LNCaP clone FGC (cell line): ENCODE data around the gene CARD10.
"Not testable (repeated sequence)": the region's sequence is repeated elsewhere in the genome, so short reads cannot be mapped to it uniquely, and the experiment has no call there.

Experiments
- DNase-seq: peaks from one replicate; pipeline ENCODE4 v3.0.0-alpha.2; 2011; ENCODE audit warnings: low read depth
- H3K4me3 ChIP-seq: 2 replicates; pipeline ENCODE4 v1.5.1; 2011; ENCODE audit warnings: mild to moderate bottlenecking, low read depth, low read length, control low read depth
- TF ChIP-seq, protein P1 (sequence below): IDR thresholded peaks from 2 replicates; pipeline ENCODE4 v1.5.1; 2012; ENCODE audit warnings: mild to moderate bottlenecking; ENCODE audit not compliant: control insufficient read depth, insufficient read depth; ENCODE audit errors: extremely low read depth

Gene CARD10

DNA sequence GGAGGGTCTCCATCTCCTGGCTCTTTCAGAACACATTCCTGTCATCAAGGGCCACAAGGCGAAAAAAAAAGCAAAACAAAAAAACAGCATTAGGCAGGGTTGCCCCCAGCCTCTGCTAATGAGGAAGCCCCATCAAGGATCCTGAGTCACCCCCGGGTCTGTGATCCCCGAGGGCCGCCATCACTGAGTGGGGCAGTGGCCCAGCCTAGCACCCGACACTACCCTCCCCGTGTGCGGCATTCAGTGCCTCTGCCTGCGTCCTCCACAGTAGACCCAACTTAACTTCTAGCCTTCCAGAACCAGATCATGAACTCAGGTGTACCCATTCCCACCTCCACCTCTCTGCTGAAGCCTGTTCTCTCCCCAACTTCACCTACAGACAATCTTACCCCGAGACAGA is 34.5 kb upstream of the CARD10 start:
- no peak overlapping the region for H3K4me3 ChIP-seq
- DNase-seq, result no peak
- TF ChIP-seq, protein P1, sequence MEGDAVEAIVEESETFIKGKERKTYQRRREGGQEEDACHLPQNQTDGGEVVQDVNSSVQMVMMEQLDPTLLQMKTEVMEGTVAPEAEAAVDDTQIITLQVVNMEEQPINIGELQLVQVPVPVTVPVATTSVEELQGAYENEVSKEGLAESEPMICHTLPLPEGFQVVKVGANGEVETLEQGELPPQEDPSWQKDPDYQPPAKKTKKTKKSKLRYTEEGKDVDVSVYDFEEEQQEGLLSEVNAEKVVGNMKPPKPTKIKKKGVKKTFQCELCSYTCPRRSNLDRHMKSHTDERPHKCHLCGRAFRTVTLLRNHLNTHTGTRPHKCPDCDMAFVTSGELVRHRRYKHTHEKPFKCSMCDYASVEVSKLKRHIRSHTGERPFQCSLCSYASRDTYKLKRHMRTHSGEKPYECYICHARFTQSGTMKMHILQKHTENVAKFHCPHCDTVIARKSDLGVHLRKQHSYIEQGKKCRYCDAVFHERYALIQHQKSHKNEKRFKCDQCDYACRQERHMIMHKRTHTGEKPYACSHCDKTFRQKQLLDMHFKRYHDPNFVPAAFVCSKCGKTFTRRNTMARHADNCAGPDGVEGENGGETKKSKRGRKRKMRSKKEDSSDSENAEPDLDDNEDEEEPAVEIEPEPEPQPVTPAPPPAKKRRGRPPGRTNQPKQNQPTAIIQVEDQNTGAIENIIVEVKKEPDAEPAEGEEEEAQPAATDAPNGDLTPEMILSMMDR, result no peak

DNA sequence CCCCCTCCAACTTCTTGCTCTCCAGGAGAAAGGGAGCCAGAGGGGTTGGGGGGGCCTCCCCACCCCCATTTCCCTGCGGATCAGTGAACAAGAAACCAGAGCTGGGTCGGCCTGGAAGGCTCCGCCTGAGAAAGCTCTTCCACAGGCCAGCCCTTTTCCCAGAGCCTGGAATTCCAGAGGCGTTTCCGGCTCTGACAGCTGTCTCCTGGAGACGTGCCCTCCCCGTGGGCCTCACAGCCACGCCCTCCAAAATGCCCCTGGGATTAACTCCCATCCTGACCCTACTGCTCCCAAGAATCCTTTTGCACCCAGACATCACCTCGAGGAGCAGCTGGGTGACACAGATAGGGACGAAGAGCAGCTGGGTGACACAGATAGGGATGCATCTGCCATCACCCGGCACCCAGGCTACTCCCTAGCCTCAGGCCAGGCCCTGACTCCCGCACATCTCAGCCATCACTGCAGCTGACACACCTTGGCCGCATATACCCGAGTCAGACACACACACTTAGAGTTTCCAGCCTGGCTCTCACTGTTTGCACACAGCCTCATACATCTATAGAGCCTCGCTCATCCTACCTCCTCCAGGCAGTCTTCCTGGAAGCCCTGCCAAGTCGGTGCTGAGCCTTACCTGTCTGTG is 33.4 kb upstream of the CARD10 start:
- TF ChIP-seq, protein P1, result no peak

DNA sequence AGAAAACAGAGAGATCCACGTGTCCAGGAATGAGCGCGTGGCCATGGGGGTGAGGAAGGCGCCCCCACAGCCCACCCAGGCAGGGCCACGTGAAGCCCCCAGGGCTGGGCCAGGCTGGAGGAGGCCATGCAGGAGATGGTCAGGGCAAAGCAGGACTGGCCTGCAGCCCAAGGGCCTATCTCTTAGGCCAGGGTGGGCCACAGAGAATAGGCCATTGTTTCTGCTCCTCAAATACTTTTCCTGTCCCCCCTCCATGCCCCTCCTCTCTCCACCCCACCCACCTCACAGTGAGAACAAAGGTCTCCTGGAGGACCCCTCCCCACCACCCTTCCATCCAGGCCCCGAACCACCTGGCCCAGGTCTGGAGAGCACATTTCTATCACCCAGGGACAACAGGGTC is 32.8 kb upstream of the CARD10 start:
- TF ChIP-seq, protein P1, result no peak
- no peak for DNase-seq
- H3K4me3 ChIP-seq, result no peak overlapping the region

More for the DNA sequence above, 33.4 kb upstream of the CARD10 start:
- no peak for DNase-seq
- no peak overlapping the region for H3K4me3 ChIP-seq

DNA sequence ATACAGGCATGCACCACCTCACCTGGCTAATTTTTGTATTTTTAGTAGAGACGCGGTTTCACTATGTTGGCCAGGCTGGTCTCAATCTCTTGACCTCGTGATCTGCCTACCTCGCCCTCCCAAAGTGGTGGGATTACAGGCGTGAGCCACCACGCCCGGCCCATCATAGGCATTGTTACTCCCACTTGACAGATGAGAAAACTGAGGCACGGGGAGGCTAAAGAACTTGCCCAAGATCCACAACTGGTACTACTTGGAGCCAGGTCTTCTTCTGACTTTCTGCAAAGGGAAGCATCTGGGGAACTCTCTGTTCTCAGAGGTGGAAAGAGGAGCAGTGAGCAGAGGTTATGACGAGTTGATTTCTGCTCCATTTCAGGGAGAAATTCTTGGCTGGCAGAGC is 31.7 kb upstream of the CARD10 start:
- DNase-seq, H3K4me3 ChIP-seq: not testable (repeated sequence)

DNA sequence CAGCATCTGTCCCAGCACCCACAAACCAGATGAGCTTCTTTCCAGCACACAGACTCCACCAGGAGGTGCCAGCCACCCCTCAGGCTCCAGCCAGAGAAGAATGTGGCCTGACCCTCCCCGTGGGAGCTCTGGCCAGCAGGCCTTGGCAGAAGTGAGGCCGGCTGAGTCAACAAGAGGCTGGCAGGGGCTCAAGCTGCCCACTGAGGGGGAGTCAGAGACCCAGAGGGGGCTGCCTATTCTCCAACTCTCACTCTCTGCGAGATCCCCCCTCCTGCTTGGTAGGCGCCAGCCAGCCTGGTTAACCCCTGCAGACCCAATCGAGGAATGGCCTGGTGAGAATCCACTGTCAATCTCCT is 30.5 kb upstream of the CARD10 start:
- no peak overlapping the region for H3K4me3 ChIP-seq
- no peak for DNase-seq
- TF ChIP-seq, protein P1, result peak; percentile 17; the same call in 1 of the 2 replicates

DNA sequence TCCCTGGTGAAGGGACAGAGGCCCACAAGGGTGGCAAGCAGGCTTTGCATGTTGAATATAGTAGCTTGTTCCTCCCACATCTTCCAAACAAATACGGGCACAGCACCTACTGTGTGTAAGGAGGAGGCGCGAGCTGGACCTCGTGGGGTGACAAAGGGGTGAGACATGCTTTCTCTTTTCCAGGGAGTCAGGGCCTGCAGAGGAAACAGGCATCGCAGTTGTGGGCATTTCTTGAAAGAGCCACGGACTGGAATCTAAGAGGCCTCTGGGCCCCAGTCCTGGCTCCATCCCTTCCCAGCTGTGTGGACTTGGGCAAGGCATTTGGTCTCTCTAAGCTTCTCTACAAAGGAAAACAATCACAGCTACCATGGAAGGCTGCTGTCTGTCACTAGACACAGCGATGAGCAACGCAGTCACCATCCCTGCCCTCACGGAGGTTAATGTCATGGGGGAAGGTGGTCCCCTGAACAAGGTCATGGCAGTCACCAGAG is 28.1 kb upstream of the CARD10 start:
- no peak for DNase-seq
- H3K4me3 ChIP-seq, result no peak overlapping the region
- TF ChIP-seq, protein P1, result no peak

DNA sequence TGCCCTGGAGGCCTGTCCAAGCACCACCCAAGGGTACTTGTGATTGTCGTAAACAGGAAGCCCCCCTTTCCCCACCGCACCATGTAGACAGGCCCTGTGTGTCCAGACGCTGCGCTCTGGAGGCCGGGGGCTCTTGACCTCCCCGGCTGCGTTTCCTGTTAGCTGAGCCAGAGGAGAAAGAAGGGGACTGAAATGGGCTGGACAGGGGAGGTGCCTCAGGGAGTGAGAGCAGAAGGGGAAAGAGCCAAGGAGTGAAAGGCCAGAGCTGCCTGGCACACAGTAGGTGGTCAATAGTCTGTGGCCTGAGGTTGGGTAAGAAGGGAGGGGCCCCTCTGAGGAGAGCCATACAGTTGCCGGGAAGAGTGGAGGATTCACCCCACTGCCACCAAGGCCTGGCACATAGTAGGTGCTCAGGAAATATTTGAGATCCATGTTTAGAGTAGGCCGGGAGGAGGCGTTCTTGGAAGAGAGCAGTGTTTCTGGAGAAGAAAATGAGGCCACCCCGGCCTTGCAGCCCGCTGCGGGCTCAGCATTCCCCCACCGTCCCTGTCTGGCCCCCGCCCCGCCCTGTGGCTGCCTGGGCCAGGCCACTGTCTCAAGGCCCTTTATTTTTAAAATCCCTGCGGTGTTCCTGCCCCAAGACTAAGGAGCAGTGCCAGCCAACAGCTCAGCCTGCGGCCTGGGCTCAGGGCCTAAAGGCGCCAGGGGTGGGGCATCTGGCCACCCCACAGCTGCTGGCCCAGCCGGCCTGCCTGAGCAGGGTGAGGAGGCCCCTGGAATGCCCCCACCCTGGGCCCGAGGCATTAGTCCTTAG is 27.4 kb upstream of the CARD10 start:
- no peak overlapping the region for H3K4me3 ChIP-seq
- TF ChIP-seq, protein P1, result no peak
- no peak for DNase-seq
